GM12872 (cell line): ENCODE measurements around the gene ZNF782.

ENCODE experiments used
- TF ChIP-seq, protein P1 (sequence below): IDR thresholded peaks from 3 replicates; pipeline ENCODE4 v1.5.1; 2011; ENCODE audit warnings: low read depth, mild to moderate bottlenecking, low read length, moderate library complexity; ENCODE audit not compliant: insufficient read depth

ZNF782 gene

DNA sequence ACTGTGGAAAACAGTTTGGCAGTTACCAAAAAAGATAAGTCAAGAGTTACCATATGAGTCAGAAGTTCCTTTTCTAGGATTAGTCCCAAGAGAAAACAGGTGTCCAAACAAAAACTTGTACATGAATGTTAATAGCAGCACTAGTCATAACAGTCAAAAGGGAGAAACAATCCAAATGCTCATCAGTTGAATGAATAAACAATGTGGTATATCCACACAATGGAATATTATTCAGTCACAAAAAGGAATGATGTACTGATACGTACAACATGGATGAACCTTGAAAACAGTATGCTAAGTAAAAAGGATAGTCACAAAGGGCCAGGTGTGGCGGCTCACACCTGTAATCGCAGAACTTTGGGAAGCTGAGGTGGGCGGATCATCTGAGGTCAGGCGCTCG lies 84.3 kb downstream of the ZNF782 start:
- TF ChIP-seq, protein P1, sequence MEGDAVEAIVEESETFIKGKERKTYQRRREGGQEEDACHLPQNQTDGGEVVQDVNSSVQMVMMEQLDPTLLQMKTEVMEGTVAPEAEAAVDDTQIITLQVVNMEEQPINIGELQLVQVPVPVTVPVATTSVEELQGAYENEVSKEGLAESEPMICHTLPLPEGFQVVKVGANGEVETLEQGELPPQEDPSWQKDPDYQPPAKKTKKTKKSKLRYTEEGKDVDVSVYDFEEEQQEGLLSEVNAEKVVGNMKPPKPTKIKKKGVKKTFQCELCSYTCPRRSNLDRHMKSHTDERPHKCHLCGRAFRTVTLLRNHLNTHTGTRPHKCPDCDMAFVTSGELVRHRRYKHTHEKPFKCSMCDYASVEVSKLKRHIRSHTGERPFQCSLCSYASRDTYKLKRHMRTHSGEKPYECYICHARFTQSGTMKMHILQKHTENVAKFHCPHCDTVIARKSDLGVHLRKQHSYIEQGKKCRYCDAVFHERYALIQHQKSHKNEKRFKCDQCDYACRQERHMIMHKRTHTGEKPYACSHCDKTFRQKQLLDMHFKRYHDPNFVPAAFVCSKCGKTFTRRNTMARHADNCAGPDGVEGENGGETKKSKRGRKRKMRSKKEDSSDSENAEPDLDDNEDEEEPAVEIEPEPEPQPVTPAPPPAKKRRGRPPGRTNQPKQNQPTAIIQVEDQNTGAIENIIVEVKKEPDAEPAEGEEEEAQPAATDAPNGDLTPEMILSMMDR, result no peak
